ENCODE measurements around the gene CBX8. TPM values are rescaled to one million over a fixed set of nuclear protein-coding genes. Genes with fewer than 3 reads are reported as not detected.

Gene CBX8
- total and polyA plus RNA-seq, 2 of the 13 experiments (the other 11 are each of a cell fraction or from before 2014, with no cell fraction given) = 0.34 to 12.6 TPM

GRCh38 chr17:79811011-79811867 lies 14.4 kb upstream of the CBX8 start (continued):
- peak; percentile 88 for TF ChIP-seq FOXC1 (CRISPR knock-in tag; IDR thresholded peaks at IDR 0.05; ENCODE audit: borderline replicate concordance)
- peak; percentile 30; the same call in 1 of the 2 replicates for TF ChIP-seq SAFB2 (CRISPR knock-in tag; IDR thresholded peaks at IDR 0.05; ENCODE audit: borderline replicate concordance, low read depth)
- TF ChIP-seq ZKSCAN5 (CRISPR knock-in tag; IDR thresholded peaks at IDR 0.05) = no peak
- TF ChIP-seq MAFF (IDR thresholded peaks at IDR 0.05; ENCODE audit: low read depth, low read length) = no peak
- TF ChIP-seq ARID2 (CRISPR knock-in tag; IDR thresholded peaks at IDR 0.05; ENCODE audit: borderline replicate concordance) = no peak
- TF ChIP-seq ZNF713 (CRISPR knock-in tag; IDR thresholded peaks at IDR 0.05) = no peak
- peak; percentile 89; the same call in 1 of the 2 replicates for TF ChIP-seq ZNF580 (CRISPR knock-in tag; IDR thresholded peaks at IDR 0.05; ENCODE audit: borderline replicate concordance, low read depth)
- peak; percentile 91 for TF ChIP-seq ZNF687 (CRISPR knock-in tag; IDR thresholded peaks at IDR 0.05)
- TF ChIP-seq, protein P1, sequence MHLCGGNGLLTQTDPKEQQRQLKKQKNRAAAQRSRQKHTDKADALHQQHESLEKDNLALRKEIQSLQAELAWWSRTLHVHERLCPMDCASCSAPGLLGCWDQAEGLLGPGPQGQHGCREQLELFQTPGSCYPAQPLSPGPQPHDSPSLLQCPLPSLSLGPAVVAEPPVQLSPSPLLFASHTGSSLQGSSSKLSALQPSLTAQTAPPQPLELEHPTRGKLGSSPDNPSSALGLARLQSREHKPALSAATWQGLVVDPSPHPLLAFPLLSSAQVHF (CRISPR knock-in tag; IDR thresholded peaks at IDR 0.05) = no peak
- TF ChIP-seq NR2F1 (CRISPR knock-in tag; IDR thresholded peaks at IDR 0.05) = no peak
- TF ChIP-seq TEAD2 (CRISPR knock-in tag; IDR thresholded peaks at IDR 0.05) = no peak
- peak; percentile 41; the same call in 1 of the 2 replicates for TF ChIP-seq MED13 (CRISPR knock-in tag; IDR thresholded peaks at IDR 0.05)
- no peak for TF ChIP-seq GPN1 (CRISPR knock-in tag; IDR thresholded peaks at IDR 0.05; ENCODE audit: borderline replicate concordance)
- no peak for TF ChIP-seq MEF2D (CRISPR knock-in tag; IDR thresholded peaks at IDR 0.05)
- TF ChIP-seq, protein P2, sequence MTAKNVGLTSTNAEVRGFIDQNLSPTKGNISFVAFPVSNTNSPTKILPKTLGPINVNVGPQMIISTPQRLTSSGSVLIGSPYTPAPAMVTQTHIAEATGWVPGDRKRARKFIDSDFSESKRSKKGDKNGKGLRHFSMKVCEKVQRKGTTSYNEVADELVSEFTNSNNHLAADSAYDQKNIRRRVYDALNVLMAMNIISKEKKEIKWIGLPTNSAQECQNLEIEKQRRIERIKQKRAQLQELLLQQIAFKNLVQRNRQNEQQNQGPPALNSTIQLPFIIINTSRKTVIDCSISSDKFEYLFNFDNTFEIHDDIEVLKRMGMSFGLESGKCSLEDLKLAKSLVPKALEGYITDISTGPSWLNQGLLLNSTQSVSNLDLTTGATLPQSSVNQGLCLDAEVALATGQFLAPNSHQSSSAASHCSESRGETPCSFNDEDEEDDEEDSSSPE (CRISPR knock-in tag; IDR thresholded peaks at IDR 0.05) = no peak
- TF ChIP-seq ZNF430 (CRISPR knock-in tag; IDR thresholded peaks at IDR 0.05) = no peak
- TF ChIP-seq, protein P3, sequence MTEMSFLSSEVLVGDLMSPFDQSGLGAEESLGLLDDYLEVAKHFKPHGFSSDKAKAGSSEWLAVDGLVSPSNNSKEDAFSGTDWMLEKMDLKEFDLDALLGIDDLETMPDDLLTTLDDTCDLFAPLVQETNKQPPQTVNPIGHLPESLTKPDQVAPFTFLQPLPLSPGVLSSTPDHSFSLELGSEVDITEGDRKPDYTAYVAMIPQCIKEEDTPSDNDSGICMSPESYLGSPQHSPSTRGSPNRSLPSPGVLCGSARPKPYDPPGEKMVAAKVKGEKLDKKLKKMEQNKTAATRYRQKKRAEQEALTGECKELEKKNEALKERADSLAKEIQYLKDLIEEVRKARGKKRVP (CRISPR knock-in tag; IDR thresholded peaks at IDR 0.05) = no peak
- TF ChIP-seq FIP1L1 (IDR thresholded peaks at IDR 0.05; ENCODE audit: borderline replicate concordance, insufficient read depth, low read depth, low read length) = no peak; the same call in 1 of the 2 replicates
- TF ChIP-seq ZFP36L2 (CRISPR knock-in tag; IDR thresholded peaks at IDR 0.05) = no peak
- peak; percentile 57; the same call in 1 of the 2 replicates for TF ChIP-seq ZNF615 (CRISPR knock-in tag; IDR thresholded peaks at IDR 0.05; ENCODE audit: borderline replicate concordance)
- TF ChIP-seq NR2F6 (IDR thresholded peaks at IDR 0.05) = no peak
- TF ChIP-seq NR2F6 (CRISPR knock-in tag; IDR thresholded peaks at IDR 0.05) = peak; percentile 62; the same call in 1 of the 2 replicates
- TF ChIP-seq JUNB (CRISPR knock-in tag; IDR thresholded peaks at IDR 0.05; ENCODE audit: borderline replicate concordance) = no peak

Data from HepG2 (cell line).